ENCODE data around the gene FOXK1. TPM values are rescaled to one million over a fixed set of nuclear protein-coding genes. Genes with fewer than 3 reads are reported as not detected.
A peak's percentile ranks its signal among the peaks of the same experiment; 100 is the strongest.

FOXK1 gene
- total and polyA plus RNA-seq, 2 experiments from 2014 or later, result 2.3 to 12.7 TPM

- H3K27me3 Mint-ChIP-seq (ENCODE audit: insufficient read depth, low read depth, poor library complexity), result peaks cover 8% of the 10 kb centered on the region
- H2AFZ ChIP-seq, result no peak overlapping the region
- no peaks in the 10 kb centered on the region; the same call in 2 of the 3 replicates for H3K36me3 Mint-ChIP-seq (ENCODE audit: low read depth)
- no peak overlapping the region for H3K27ac ChIP-seq (ENCODE audit: low read depth)
- H3K36me3 ChIP-seq (ENCODE audit: insufficient read depth), result no peaks in the 10 kb centered on the region
- H3K4me3 Mint-ChIP-seq, result no peak overlapping the region; the same call in 2 of the 3 replicates
- no peak overlapping the region for H3K4me3 ChIP-seq
- no peaks in the 10 kb centered on the region for H3F3A ChIP-seq (replicated peaks; ENCODE audit: low read depth)
- no peaks in the 10 kb centered on the region for H3K9me2 ChIP-seq (ENCODE audit: insufficient read depth)
- no peak for TF ChIP-seq REST (IDR thresholded peaks at IDR 0.05; ENCODE audit: unreplicated experiment)
- TF ChIP-seq STAT1 (IDR thresholded peaks at IDR 0.05; ENCODE audit: unreplicated experiment), result no peak
- no peak for TF ChIP-seq CTCF (conservative IDR thresholded peaks at IDR 0.05; ENCODE audit: low read depth in 2 of 2)
- TF ChIP-seq POLR2AphosphoS5 (IDR thresholded peaks at IDR 0.05; ENCODE audit: low read depth), result no peak
- TF ChIP-seq EZH2phosphoT487 (IDR thresholded peaks at IDR 0.05; ENCODE audit: unreplicated experiment), result no peak
- 0 out of 2 replicates have a peak overlapping the region, but pooled peaks have one; percentile 10 for H3K4me2 ChIP-seq
- no peaks in the 10 kb centered on the region for H3K79me2 ChIP-seq (replicated peaks; ENCODE audit: insufficient read depth)
- DNase-seq (ENCODE audit: low spot score) (no peak), ATAC-seq (no peak)
- H3K4me1 ChIP-seq (ENCODE audit: insufficient read depth), result peaks cover 3% of the 10 kb centered on the region; the same call in 1 of the 2 replicates
- H4K20me1 ChIP-seq (replicated peaks; ENCODE audit: insufficient read depth), result no peaks in the 10 kb centered on the region
- no peaks in the 10 kb centered on the region for H3K27me3 ChIP-seq (ENCODE audit: insufficient read depth)
- H3K4me1 Mint-ChIP-seq, result peaks cover 5% of the 10 kb centered on the region
- H3K9me3 Mint-ChIP-seq, result 0 out of 3 replicates have a peak, but pooled peaks cover 3% of the 10 kb centered on the region
- no peak overlapping the region for H3K27ac Mint-ChIP-seq
Measured at GRCh38 chr7:4808026-4808425, 125.9 kb downstream of the FOXK1 start.

GRCh38 chr7:4808565-4808964 lies 126.5 kb downstream of the FOXK1 start:
- H4K20me1 ChIP-seq (replicated peaks; ENCODE audit: insufficient read depth), result no peaks in the 10 kb centered on the region
- no peak overlapping the region for H3K4me3 ChIP-seq
- no peak overlapping the region for H2AFZ ChIP-seq
- ATAC-seq (no peak), DNase-seq (ENCODE audit: low spot score) (no peak)
- peaks cover 3% of the 10 kb centered on the region; the same call in 1 of the 2 replicates for H3K4me1 ChIP-seq (ENCODE audit: insufficient read depth)
- no peaks in the 10 kb centered on the region for H3K9me2 ChIP-seq (ENCODE audit: insufficient read depth)
- H3K4me2 ChIP-seq, result 0 out of 2 replicates have a peak overlapping the region, but pooled peaks have one; percentile 10
- Mint-ChIP-seq H3K36me3 (ENCODE audit: low read depth) (no peaks in the 10 kb centered on the region; the same call in 2 of the 3 replicates), H3K27ac (no peak overlapping the region; the same call in 1 of the 2 replicates), H3K27me3 (ENCODE audit: insufficient read depth, low read depth, poor library complexity) (peaks cover 10% of the 10 kb centered on the region), H3K4me3 (no peak overlapping the region), H3K4me1 (peaks cover 5% of the 10 kb centered on the region), H3K9me3 (peaks cover 9% of the 10 kb centered on the region; the same call in 1 of the 3 replicates)
- no peaks in the 10 kb centered on the region for H3K36me3 ChIP-seq (ENCODE audit: insufficient read depth)
- H3K27ac ChIP-seq (ENCODE audit: low read depth), result no peak overlapping the region
- TF ChIP-seq CTCF (conservative IDR thresholded peaks at IDR 0.05; ENCODE audit: low read depth in 2 of 2), result no peak
- TF ChIP-seq NANOG (IDR thresholded peaks at IDR 0.05; ENCODE audit: borderline replicate concordance), result no peak
- no peak for TF ChIP-seq POLR2AphosphoS5 (IDR thresholded peaks at IDR 0.05; ENCODE audit: low read depth)
- no peak for TF ChIP-seq JUNB (IDR thresholded peaks at IDR 0.05; ENCODE audit: unreplicated experiment)
- no peak for TF ChIP-seq STAT1 (IDR thresholded peaks at IDR 0.05; ENCODE audit: unreplicated experiment)
- TF ChIP-seq ZNF114 (CRISPR knock-in tag; IDR thresholded peaks at IDR 0.05), result no peak
- TF ChIP-seq CREB1 (CRISPR knock-in tag; IDR thresholded peaks at IDR 0.05; ENCODE audit: low read depth), result no peak
- no peaks in the 10 kb centered on the region for H3F3A ChIP-seq (replicated peaks; ENCODE audit: low read depth)
- no peaks in the 10 kb centered on the region for H3K79me2 ChIP-seq (replicated peaks; ENCODE audit: insufficient read depth)
- no peaks in the 10 kb centered on the region for H3K27me3 ChIP-seq (ENCODE audit: insufficient read depth)
